Stimulated activated naive B cell treated with anti-CD40 and anti-IgM and Interleukin-4, amounts not matched to agents 10 μg/mL and 1 μg/mL and 100 μg/mL, for 72 hours (primary cell): Measurements from ENCODE around the gene ZNF516.

ENCODE experiments used
- ATAC-seq, 2 donors: fragments of 150-1000 bp; cut with Tn5 transposase; replicated peaks; 2 replicates each; pipeline ENCODE4 v1.10.0; 2021; ENCODE audit warnings: moderate library complexity in 1 of 2
- DNase-seq: peaks from one replicate; pipeline ENCODE4 v3.0.0; 2021
- H3K27ac Mint-ChIP-seq: one replicate; pipeline ENCODE4 v1.8.0; 2022; ENCODE audit warnings: mild to moderate bottlenecking, mixed read lengths
- H3K27me3 Mint-ChIP-seq, 2 donors: one replicate each; pipeline ENCODE4 v1.8.0; 2022; ENCODE audit warnings: mixed read lengths in 2 of 2
- H3K36me3 Mint-ChIP-seq, 2 donors: one replicate each; pipeline ENCODE4 v1.8.0; 2022; ENCODE audit warnings: mixed read lengths in 2 of 2, mild to moderate bottlenecking in 1 of 2
- H3K4me1 Mint-ChIP-seq, 2 donors: one replicate each; pipeline ENCODE4 v1.8.0; 2022; ENCODE audit warnings: mixed read lengths in 2 of 2, mild to moderate bottlenecking in 1 of 2
- H3K4me3 Mint-ChIP-seq, 2 donors: one replicate each; pipeline ENCODE4 v1.8.0; 2022; ENCODE audit warnings: mild to moderate bottlenecking in 2 of 2, mixed read lengths in 2 of 2, moderate library complexity in 1 of 2
- H3K9me3 Mint-ChIP-seq, 2 donors: one replicate each; pipeline ENCODE4 v1.8.0; 2022; ENCODE audit warnings: mixed read lengths in 2 of 2, mild to moderate bottlenecking in 1 of 2

Gene ZNF516

GRCh38 chr18:76462326-76462694, 32.7 kb downstream of the ZNF516 start:
- Mint-ChIP-seq H3K27me3 (no peaks in the 10 kb centered on the region), H3K27ac (no peak overlapping the region), H3K9me3 (no peaks in the 10 kb centered on the region), H3K36me3 (peaks cover 18 to 34% of the 10 kb centered on the region in 2 donors), H3K4me3 (no peak overlapping the region), H3K4me1 (peaks cover 12 to 35% of the 10 kb centered on the region in 2 donors)
- ATAC-seq: no peak
- DNase-seq: no peak

DNA sequence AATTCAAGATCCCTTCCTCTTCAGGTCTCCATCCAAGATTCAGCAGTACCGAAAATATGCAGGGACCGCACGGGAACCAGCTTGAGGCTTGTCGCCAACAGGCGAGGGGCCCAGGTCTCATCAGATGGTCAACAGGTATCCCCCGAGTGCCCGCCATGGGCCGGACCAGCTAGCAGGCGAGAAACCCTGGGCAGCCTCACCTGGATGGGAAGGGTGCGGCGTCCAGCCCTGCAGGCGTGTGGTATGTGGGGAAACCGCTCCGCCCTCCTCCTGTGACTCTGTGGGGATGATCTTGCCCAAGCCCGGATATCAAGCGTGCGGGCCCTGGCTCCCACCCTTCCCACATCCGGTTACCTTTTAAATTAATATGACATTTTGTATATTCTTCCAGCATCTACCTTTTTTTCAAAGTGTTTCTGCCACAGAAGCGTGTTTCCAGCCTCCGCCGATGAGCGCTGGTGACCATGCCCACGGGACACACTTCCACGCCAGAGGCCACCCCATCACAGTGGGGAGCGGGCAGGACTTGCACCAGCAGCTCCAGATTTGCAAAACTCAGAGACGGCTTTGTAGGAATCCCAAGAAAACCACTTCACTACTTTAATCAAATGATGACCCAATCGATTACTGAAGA, 33.2 kb downstream of the ZNF516 start:
- no peak overlapping the region for H3K4me3 Mint-ChIP-seq
- H3K27me3 Mint-ChIP-seq: no peaks in the 10 kb centered on the region
- H3K4me1 Mint-ChIP-seq: peaks cover 12 to 38% of the 10 kb centered on the region in 2 donors
- no peak for DNase-seq
- H3K36me3 Mint-ChIP-seq: peaks cover 19 to 34% of the 10 kb centered on the region in 2 donors
- no peak overlapping the region for H3K27ac Mint-ChIP-seq
- no peak for ATAC-seq
- no peaks in the 10 kb centered on the region for H3K9me3 Mint-ChIP-seq

GRCh38 chr18:76461148-76461547, 33.9 kb downstream of the ZNF516 start:
- peaks cover 20 to 34% of the 10 kb centered on the region in 2 donors for H3K36me3 Mint-ChIP-seq
- no peak overlapping the region for H3K4me3 Mint-ChIP-seq
- H3K9me3 Mint-ChIP-seq: no peaks in the 10 kb centered on the region
- H3K27ac Mint-ChIP-seq: no peak overlapping the region
- H3K27me3 Mint-ChIP-seq: no peaks in the 10 kb centered on the region
- DNase-seq: no peak
- no peak for ATAC-seq
- H3K4me1 Mint-ChIP-seq: peaks cover 9 to 35% of the 10 kb centered on the region in 2 donors

DNA sequence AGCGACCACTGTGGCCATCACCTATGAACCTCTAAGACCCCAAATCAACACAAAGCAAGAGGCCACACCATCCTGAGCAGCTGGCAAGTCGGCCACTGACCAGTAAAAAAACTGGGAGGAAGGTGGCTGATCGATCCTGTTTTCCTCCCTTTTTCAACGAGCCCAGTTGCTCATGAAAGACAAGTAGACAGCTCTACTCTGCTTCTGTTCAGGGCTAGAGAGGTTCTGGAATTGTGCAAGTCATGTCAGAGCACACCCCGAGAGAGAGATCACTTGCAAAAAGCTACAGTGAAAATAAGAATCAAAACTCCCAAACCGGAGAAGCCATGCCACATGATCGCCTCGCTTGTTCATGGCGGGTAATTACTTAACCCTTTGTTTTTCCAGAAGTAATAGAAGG, 34.6 kb downstream of the ZNF516 start:
- Mint-ChIP-seq H3K9me3 (no peaks in the 10 kb centered on the region), H3K36me3 (peaks cover 20 to 34% of the 10 kb centered on the region in 2 donors), H3K4me3 (no peak overlapping the region), H3K27ac (no peak overlapping the region), H3K4me1 (peaks cover 9 to 40% of the 10 kb centered on the region in 2 donors), H3K27me3 (no peaks in the 10 kb centered on the region)
- no peak for ATAC-seq
- no peak for DNase-seq

DNA sequence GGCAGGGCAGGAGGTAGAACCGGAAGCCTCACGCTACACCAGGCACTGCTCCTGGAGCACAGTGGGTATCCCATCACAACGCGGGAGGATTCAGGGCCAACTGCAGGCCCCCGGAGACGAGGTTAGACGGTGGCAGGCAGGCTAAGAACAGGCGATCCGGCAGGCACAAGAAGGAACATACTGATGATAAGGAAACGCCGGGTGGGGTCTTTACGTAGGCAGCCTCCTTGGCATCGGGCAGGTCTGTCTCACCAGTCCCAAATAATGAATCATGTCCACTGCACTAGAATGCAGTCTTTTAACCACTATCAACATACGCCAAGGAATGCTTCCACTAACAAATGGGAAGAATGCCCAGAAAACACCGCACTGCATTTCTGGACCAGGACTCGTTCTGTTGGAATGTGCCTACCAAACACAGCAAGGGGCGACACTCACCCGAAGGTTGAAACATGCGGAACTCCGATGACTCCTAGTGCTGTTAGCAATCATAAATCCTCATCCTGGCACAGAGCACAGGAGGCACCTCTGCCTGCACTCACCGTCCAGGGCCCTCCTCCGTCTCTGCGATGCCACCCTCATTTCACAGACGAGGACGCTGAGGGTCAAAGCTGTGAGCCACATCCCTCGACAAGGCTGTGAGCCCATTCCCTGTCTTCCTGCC, 35.2 kb downstream of the ZNF516 start:
- ATAC-seq (no peak), DNase-seq (no peak)
- H3K27me3 Mint-ChIP-seq: no peaks in the 10 kb centered on the region
- H3K27ac Mint-ChIP-seq: no peak overlapping the region
- peaks cover 20 to 38% of the 10 kb centered on the region in 2 donors for H3K36me3 Mint-ChIP-seq
- no peak overlapping the region for H3K4me3 Mint-ChIP-seq
- H3K9me3 Mint-ChIP-seq: no peaks in the 10 kb centered on the region
- H3K4me1 Mint-ChIP-seq: peaks cover 11 to 46% of the 10 kb centered on the region in 2 donors

DNA sequence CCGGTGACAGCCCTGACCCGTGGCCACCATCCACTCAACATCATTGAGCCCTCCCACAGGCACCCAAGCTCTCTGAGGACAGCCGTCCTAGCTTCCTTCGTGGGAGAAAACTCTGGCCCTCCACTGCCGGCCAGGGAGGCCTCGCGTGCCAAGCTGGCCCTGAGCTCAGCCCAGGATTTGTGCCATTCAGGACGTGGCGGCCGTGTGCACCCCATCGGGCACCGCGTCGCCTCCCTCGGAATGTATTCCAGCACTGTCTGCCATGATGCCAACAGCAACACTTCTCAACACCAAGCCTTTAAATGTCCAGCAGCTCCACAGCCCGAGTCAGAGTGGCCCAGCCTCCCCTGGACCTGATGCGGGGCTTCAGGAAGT, 35.7 kb downstream of the ZNF516 start:
- ATAC-seq (no peak), DNase-seq (no peak)
- Mint-ChIP-seq H3K9me3 (no peaks in the 10 kb centered on the region), H3K36me3 (peaks cover 20 to 38% of the 10 kb centered on the region in 2 donors), H3K27ac (no peak overlapping the region), H3K27me3 (no peaks in the 10 kb centered on the region), H3K4me3 (no peak overlapping the region), H3K4me1 (peaks cover 11 to 51% of the 10 kb centered on the region in 2 donors)

- no peak for DNase-seq
- Mint-ChIP-seq H3K4me3 (peak overlapping the region in 1 of 2 donors; percentile 15), H3K4me1 (peaks cover 14 to 57% of the 10 kb centered on the region in 2 donors), H3K9me3 (no peaks in the 10 kb centered on the region), H3K36me3 (peaks cover 20 to 36% of the 10 kb centered on the region in 2 donors), H3K27ac (no peak overlapping the region), H3K27me3 (no peaks in the 10 kb centered on the region)
- no peak for ATAC-seq
Observed at GRCh38 chr18:76458522-76459311, 36.3 kb downstream of the ZNF516 start.

- H3K9me3 Mint-ChIP-seq: no peaks in the 10 kb centered on the region
- H3K4me3 Mint-ChIP-seq: no peak overlapping the region
- H3K27me3 Mint-ChIP-seq: no peaks in the 10 kb centered on the region
- DNase-seq (no peak), ATAC-seq (no peak)
- no peak overlapping the region for H3K27ac Mint-ChIP-seq
- H3K36me3 Mint-ChIP-seq: peaks cover 20 to 32% of the 10 kb centered on the region in 2 donors
- peaks cover 14 to 55% of the 10 kb centered on the region in 2 donors for H3K4me1 Mint-ChIP-seq
Observed at GRCh38 chr18:76457957-76458356, 37.1 kb downstream of the ZNF516 start.

- H3K27me3 Mint-ChIP-seq: no peaks in the 10 kb centered on the region
- H3K4me3 Mint-ChIP-seq: no peak overlapping the region
- peaks cover 16 to 60% of the 10 kb centered on the region in 2 donors for H3K4me1 Mint-ChIP-seq
- H3K36me3 Mint-ChIP-seq: peaks cover 20 to 31% of the 10 kb centered on the region in 2 donors
- no peaks in the 10 kb centered on the region for H3K9me3 Mint-ChIP-seq
- DNase-seq (no peak), ATAC-seq (no peak)
- H3K27ac Mint-ChIP-seq: no peak overlapping the region
Observed at GRCh38 chr18:76457475-76457874, 37.6 kb downstream of the ZNF516 start.

- Mint-ChIP-seq H3K36me3 (peaks cover 14 to 24% of the 10 kb centered on the region in 2 donors), H3K27me3 (no peaks in the 10 kb centered on the region), H3K9me3 (no peaks in the 10 kb centered on the region), H3K4me3 (no peak overlapping the region), H3K27ac (no peak overlapping the region), H3K4me1 (peaks cover 18 to 67% of the 10 kb centered on the region in 2 donors)
- DNase-seq: no peak
- peak in 1 of 2 donors; percentile 21 for ATAC-seq
Observed at GRCh38 chr18:76456823-76457222, 38.2 kb downstream of the ZNF516 start.

DNA sequence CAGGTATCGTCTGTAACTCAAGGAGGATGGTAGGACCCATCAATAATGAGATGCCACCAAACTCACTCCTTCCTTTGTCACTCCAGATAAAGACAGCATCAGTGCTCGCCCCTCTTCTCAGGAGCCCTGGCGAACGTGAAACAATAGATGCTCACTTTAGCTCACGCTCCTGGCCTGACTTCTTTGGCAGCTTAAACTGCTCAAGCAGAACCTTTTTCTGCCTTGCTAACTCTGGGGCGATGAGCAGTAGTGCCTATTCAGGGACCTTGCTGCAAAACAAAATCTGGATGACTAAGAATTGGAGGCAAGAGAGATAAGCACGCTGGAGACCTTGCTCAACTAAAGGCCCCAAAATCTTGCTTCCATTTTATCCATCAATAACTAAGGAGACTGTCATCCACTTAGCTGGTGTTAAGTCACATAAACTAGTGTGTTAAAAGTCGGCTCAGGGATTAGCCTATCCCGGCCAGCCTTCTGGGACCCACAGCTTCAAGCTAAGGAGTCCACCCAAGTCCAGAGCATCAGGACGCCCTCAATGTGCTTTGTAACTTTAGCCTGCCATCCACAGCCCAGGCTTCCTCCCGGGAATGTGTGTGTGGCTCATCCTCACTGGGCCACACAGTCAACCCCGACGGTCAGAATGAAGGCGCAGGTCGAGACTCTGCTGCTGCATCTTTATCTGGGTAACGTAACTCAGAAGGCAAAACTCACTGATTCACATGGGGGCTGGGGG, 38.9 kb downstream of the ZNF516 start:
- DNase-seq (no peak), ATAC-seq (no peak)
- Mint-ChIP-seq H3K4me3 (no peak overlapping the region), H3K4me1 (peaks cover 24 to 73% of the 10 kb centered on the region in 2 donors), H3K27ac (no peak overlapping the region), H3K9me3 (no peaks in the 10 kb centered on the region), H3K36me3 (peaks cover 14 to 23% of the 10 kb centered on the region in 2 donors), H3K27me3 (no peaks in the 10 kb centered on the region)

- Mint-ChIP-seq H3K27ac (no peak overlapping the region), H3K4me1 (peaks cover 30 to 82% of the 10 kb centered on the region in 2 donors), H3K27me3 (no peaks in the 10 kb centered on the region), H3K4me3 (no peak overlapping the region), H3K36me3 (peaks cover 10 to 17% of the 10 kb centered on the region in 2 donors), H3K9me3 (no peaks in the 10 kb centered on the region)
- no peak for ATAC-seq
- DNase-seq: no peak
Observed at GRCh38 chr18:76455003-76455676, 39.9 kb downstream of the ZNF516 start.

DNA sequence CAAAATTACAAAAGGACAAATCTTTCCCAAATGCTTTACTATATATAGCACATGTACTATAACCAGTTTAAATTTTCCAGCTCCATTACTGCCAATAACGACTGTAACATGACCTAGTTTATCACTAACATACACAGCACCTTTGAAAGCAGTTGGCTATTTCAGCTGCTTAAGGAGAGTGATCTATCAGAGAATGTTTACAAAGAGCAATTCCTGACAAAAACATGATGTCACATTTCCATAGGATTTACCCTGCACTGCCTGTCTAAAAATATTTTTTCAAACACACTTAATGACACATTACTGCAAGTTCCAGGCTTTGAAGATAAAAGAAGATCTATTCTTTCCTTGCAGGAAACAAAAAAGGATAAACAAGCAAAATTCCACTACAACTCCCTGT, 40.6 kb downstream of the ZNF516 start:
- ATAC-seq (no peak), DNase-seq (no peak)
- no peak overlapping the region for H3K27ac Mint-ChIP-seq
- H3K4me3 Mint-ChIP-seq: no peak overlapping the region
- no peaks in the 10 kb centered on the region for H3K9me3 Mint-ChIP-seq
- peaks cover 5 to 13% of the 10 kb centered on the region in 2 donors for H3K36me3 Mint-ChIP-seq
- peaks cover 32 to 88% of the 10 kb centered on the region in 2 donors for H3K4me1 Mint-ChIP-seq
- no peaks in the 10 kb centered on the region for H3K27me3 Mint-ChIP-seq

DNA sequence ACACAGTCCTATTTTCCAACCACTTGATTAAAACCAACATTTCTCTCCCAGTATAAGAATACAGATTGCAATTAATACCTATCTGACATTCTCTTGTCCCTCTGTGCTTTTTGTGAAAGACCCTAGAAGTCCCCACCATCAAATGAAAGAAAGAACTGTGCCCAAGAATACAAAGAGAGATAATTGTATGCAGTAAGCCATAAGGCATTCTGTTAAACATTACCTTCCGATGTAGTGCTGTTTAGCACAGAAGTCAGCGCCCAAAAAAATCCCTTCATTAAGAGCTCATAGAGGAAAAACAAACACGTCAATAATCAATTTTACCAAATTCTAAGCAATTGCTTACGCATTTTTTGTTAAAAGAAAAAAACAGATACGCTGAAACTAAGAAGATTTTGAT, 41.1 kb downstream of the ZNF516 start:
- H3K36me3 Mint-ChIP-seq: peaks cover 5 to 13% of the 10 kb centered on the region in 2 donors
- H3K4me1 Mint-ChIP-seq: peaks cover 37 to 88% of the 10 kb centered on the region in 2 donors
- no peaks in the 10 kb centered on the region for H3K27me3 Mint-ChIP-seq
- no peak overlapping the region for H3K27ac Mint-ChIP-seq
- no peak for DNase-seq
- no peaks in the 10 kb centered on the region for H3K9me3 Mint-ChIP-seq
- H3K4me3 Mint-ChIP-seq: no peak overlapping the region
- ATAC-seq: no peak
